ENCODE results near the gene COPS8. TPM values are rescaled to one million over a fixed set of nuclear protein-coding genes. Genes with fewer than 3 reads are reported as not detected.

Gene COPS8
- polyA plus RNA-seq, 4 donors: 18.9 to 40.9 (median 27.0) TPM

DNA sequence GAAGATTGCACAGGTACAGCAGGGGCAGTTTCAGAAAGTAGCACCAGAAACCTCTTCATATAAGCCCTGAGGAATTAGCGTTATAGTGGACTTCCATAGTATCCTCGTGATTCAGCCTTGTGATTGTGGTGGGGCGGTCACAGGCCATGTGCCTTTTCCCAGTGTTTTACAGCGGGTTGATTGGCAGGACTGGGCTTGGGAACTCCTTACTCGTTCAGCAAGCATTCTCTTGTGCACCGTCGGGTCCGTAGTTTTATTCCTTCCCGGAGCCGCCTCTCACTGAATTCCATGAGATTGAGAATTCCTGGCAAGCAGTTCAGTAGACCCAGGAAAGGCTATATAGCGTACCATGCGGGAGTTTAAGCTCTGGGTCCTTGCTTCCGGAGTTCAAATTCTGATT lies 5.2 kb downstream of the COPS8 start:
- no peaks in the 10 kb centered on the region for H3K9me3 ChIP-seq (ENCODE audit: control insufficient read depth in 2 of 2, insufficient read depth in 1 of 2, low read depth in 1 of 2, low read length in 1 of 2)
- H3K36me3 ChIP-seq (ENCODE audit: control insufficient read depth in 3 of 3, insufficient read depth in 2 of 3, low read depth in 1 of 3, low read length in 3 of 3): peaks cover 4 to 19% (median 8%) of the 10 kb centered on the region in 3 donors
- WGBS, 3 donors: 92 to 94% (median 93%) methylated on average over 13 of the region's 13 CpGs
- FAIRE-seq (no peak), DNase-seq (no peak)
- H3K4me3 ChIP-seq (ENCODE audit: low read depth in 1 of 3, low read length in 3 of 3): no peak overlapping the region
- H3K4me1 ChIP-seq (ENCODE audit: control insufficient read depth in 3 of 3, insufficient read depth in 2 of 3, low read depth in 1 of 3, low read length in 2 of 3): peaks cover 0 to 3% (median 3%) of the 10 kb centered on the region in 3 donors
- H3K27me3 ChIP-seq (ENCODE audit: control insufficient read depth in 3 of 3, insufficient read depth in 3 of 3, low read length in 3 of 3): no peaks in the 10 kb centered on the region
- H3K27ac ChIP-seq (ENCODE audit: low read depth in 1 of 3, low read length in 2 of 3): no peak overlapping the region

DNA sequence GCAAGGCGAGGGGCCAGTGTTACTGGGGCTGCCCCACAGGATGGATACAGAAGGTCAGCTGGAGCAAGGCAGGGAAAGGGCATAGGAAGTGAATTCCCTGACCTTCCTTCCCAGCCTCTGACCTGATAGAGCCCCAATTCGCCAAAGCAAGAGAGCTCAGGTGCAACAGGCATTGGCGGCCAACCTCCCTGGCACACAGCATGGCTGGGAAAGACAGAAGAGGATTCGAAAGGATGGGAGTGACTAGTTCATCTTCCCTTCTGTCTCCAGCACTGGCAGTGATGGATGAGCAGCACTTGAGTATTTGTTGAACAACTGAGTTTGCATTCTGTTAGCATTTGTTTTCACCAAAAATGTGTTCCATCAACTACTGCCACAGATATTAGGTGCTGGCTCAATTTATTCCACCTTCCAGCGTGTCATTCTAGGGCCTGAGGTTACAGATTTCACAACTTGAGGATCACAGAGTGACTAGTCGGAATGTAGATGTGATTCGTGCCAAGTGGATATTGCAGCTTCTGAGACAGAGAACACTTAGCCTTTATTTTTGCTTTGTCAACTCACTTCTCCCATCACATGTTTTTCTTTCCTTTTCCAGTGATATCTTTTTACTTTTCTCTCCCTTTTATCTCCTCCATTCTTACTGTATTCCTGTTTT lies 6.2 kb downstream of the COPS8 start:
- Histone ChIP-seq H3K4me1 (ENCODE audit: control insufficient read depth in 3 of 3, insufficient read depth in 2 of 3, low read depth in 1 of 3, low read length in 2 of 3) (peaks cover 0 to 3% (median 0%) of the 10 kb centered on the region in 3 donors), H3K27ac (ENCODE audit: low read depth in 1 of 3, low read length in 2 of 3) (peak overlapping the region in 1 of 3 donors; percentile 48), H3K9me3 (ENCODE audit: control insufficient read depth in 2 of 2, insufficient read depth in 1 of 2, low read depth in 1 of 2, low read length in 1 of 2) (no peaks in the 10 kb centered on the region), H3K27me3 (ENCODE audit: control insufficient read depth in 3 of 3, insufficient read depth in 3 of 3, low read length in 3 of 3) (no peaks in the 10 kb centered on the region), H3K36me3 (ENCODE audit: control insufficient read depth in 3 of 3, insufficient read depth in 2 of 3, low read depth in 1 of 3, low read length in 3 of 3) (peaks cover 4 to 24% (median 11%) of the 10 kb centered on the region in 3 donors), H3K4me3 (ENCODE audit: low read depth in 1 of 3, low read length in 3 of 3) (no peak overlapping the region)
- no peak for DNase-seq
- FAIRE-seq: no peak
- 88 to 90% (median 89%) methylated on average over 7 of the region's 7 CpGs for WGBS, 3 donors

DNA sequence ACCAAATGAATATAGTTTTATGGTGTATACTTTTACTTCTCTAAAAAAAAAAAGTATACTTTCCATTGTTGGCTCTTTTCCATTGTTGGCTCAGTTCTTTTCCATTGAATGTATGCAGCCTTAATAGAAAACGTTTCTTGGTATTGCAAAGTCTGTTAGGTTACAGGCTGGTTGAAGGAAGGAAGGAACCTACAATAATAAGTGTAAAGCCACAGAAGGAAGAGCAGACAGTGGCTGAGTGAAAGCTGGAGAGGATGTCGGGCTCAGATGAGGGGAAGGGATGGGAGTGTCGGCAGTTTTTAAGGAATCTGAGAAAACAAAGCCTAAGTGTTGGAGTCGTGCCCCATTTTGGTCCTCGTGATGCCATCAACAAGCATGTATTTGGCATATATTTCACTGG lies 6.8 kb downstream of the COPS8 start:
- H3K27ac ChIP-seq (ENCODE audit: low read depth in 1 of 3, low read length in 2 of 3): peak overlapping the region in 1 of 3 donors; percentile 15
- no peak for FAIRE-seq

DNA sequence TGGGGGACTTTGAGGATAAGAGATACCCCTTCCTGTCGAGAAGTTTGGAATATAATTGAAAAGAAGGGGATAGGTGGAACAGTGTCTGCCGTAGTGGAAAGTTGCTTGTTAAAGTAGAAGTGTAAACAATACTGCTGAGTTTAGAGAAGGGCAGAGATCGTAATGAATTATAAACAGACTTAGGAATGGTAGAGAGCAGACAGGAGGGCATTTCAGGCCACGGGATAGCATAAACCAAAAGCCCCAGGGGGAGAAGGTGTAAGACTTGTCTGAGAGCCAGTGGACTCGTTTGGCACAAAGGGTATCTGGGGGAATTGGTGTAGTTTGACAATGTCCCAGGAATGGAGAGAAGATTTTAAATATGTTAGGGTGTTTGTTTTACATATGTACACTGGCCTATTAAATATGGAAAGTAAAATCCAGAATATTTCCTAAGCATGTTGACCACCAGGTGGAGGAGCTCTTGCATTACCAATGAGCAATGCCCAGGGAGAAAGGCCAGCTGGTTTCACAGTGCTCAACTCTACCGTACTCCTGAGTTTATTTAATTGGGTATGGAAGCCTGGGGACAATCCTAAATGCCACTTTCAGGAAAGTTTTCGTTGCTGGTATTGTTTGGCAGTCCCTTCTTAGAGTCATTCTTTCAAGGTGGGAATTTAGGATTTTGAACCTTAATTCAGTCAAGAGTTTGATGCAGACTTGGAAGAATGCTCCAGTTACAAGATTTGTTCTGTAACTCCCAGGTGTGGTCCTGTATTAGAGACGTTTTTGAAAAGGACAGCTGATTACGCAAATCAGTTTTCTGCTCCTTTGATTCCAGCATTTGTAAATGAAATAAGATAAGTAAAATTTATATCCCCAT lies 7.5 kb downstream of the COPS8 start:
- peaks cover 0 to 3% (median 0%) of the 10 kb centered on the region in 3 donors for H3K4me1 ChIP-seq (ENCODE audit: control insufficient read depth in 3 of 3, insufficient read depth in 2 of 3, low read depth in 1 of 3, low read length in 2 of 3)
- FAIRE-seq (no peak), DNase-seq (peak in 1 of 2 donors; percentile 24)
- peak overlapping the region in 1 of 3 donors; percentile 15 for H3K27ac ChIP-seq (ENCODE audit: low read depth in 1 of 3, low read length in 2 of 3)
- no peaks in the 10 kb centered on the region for H3K27me3 ChIP-seq (ENCODE audit: control insufficient read depth in 3 of 3, insufficient read depth in 3 of 3, low read length in 3 of 3)
- H3K4me3 ChIP-seq (ENCODE audit: low read depth in 1 of 3, low read length in 3 of 3): no peak overlapping the region
- no peaks in the 10 kb centered on the region for H3K9me3 ChIP-seq (ENCODE audit: control insufficient read depth in 2 of 2, insufficient read depth in 1 of 2, low read depth in 1 of 2, low read length in 1 of 2)
- 62 to 73% (median 65%) methylated on average over 9 of the region's 9 CpGs for WGBS, 3 donors
- peaks cover 4 to 21% (median 13%) of the 10 kb centered on the region in 3 donors for H3K36me3 ChIP-seq (ENCODE audit: control insufficient read depth in 3 of 3, insufficient read depth in 2 of 3, low read depth in 1 of 3, low read length in 3 of 3)

More for the DNA sequence above, 6.8 kb downstream of the COPS8 start:
- WGBS, 3 donors: 64 to 87% (median 77%) methylated on average over 5 of the region's 5 CpGs
- Histone ChIP-seq H3K9me3 (ENCODE audit: control insufficient read depth in 2 of 2, insufficient read depth in 1 of 2, low read depth in 1 of 2, low read length in 1 of 2) (no peaks in the 10 kb centered on the region), H3K4me3 (ENCODE audit: low read depth in 1 of 3, low read length in 3 of 3) (no peak overlapping the region), H3K27me3 (ENCODE audit: control insufficient read depth in 3 of 3, insufficient read depth in 3 of 3, low read length in 3 of 3) (no peaks in the 10 kb centered on the region), H3K4me1 (ENCODE audit: control insufficient read depth in 3 of 3, insufficient read depth in 2 of 3, low read depth in 1 of 3, low read length in 2 of 3) (peaks cover 0 to 3% (median 0%) of the 10 kb centered on the region in 3 donors), H3K36me3 (ENCODE audit: control insufficient read depth in 3 of 3, insufficient read depth in 2 of 3, low read depth in 1 of 3, low read length in 3 of 3) (peaks cover 4 to 23% (median 11%) of the 10 kb centered on the region in 3 donors)
- no peak for DNase-seq

DNA sequence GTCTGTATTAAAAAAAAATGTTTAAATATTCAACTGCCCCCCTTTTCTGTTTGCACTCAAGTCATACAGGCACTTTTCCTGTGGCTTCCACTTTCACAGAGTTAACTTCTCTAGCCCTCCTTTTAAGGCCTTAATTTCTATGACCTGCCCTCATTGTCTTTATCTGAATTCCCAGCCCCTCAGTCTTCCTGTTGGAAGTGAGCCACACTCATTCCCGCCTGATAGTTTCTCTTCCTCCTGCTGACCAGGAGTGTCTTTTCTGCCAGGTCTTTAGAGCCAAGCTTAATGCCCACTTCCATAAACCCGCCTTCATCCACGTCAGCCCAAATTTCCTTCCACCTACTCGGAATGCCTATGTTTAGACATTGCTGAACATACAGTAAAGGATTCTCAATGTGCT lies 10.5 kb downstream of the COPS8 start:
- no peak for DNase-seq
- no peak for FAIRE-seq
- no peaks in the 10 kb centered on the region for H3K27me3 ChIP-seq (ENCODE audit: control insufficient read depth in 3 of 3, insufficient read depth in 3 of 3, low read length in 3 of 3)
- H3K4me1 ChIP-seq (ENCODE audit: control insufficient read depth in 3 of 3, insufficient read depth in 2 of 3, low read depth in 1 of 3, low read length in 2 of 3): peaks cover 0 to 3% (median 0%) of the 10 kb centered on the region in 3 donors
- H3K27ac ChIP-seq (ENCODE audit: low read depth in 1 of 3, low read length in 2 of 3): no peak overlapping the region
- peaks cover 8 to 18% (median 17%) of the 10 kb centered on the region in 3 donors for H3K36me3 ChIP-seq (ENCODE audit: control insufficient read depth in 3 of 3, insufficient read depth in 2 of 3, low read depth in 1 of 3, low read length in 3 of 3)
- no peak overlapping the region for H3K4me3 ChIP-seq (ENCODE audit: low read depth in 1 of 3, low read length in 3 of 3)
- H3K9me3 ChIP-seq (ENCODE audit: control insufficient read depth in 2 of 2, insufficient read depth in 1 of 2, low read depth in 1 of 2, low read length in 1 of 2): peaks cover 0 to 3% of the 10 kb centered on the region in 2 donors
- WGBS, 3 donors: 65 to 91% (median 89%) methylated on average over 4 of the region's 4 CpGs

DNA sequence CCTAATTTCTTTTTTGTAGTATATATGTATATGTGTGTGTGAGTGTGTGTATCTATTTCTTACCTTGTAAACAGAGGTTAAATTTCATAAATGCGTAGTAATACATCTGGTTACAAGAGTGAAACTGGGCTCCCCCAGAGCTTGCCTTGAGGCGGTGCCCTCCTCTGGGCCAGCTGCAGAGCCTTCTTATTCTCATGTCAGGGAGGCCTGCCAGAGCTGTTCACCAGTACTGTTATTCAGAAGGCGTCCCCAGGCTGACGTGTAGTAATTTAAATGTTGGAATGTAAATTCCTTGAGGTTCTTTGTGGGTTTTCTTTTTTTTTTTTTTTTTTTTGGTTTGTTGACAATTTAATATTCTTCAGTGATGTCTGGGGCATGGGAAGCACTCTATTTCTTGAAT lies 11.2 kb downstream of the COPS8 start:
- DNase-seq: no peak
- 90 to 98% (median 97%) methylated on average over 4 of the region's 4 CpGs for WGBS, 3 donors
- Histone ChIP-seq H3K4me3 (ENCODE audit: low read depth in 1 of 3, low read length in 3 of 3) (no peak overlapping the region), H3K27ac (ENCODE audit: low read depth in 1 of 3, low read length in 2 of 3) (no peak overlapping the region), H3K4me1 (ENCODE audit: control insufficient read depth in 3 of 3, insufficient read depth in 2 of 3, low read depth in 1 of 3, low read length in 2 of 3) (peaks cover 0 to 3% (median 0%) of the 10 kb centered on the region in 3 donors), H3K36me3 (ENCODE audit: control insufficient read depth in 3 of 3, insufficient read depth in 2 of 3, low read depth in 1 of 3, low read length in 3 of 3) (peaks cover 13 to 17% (median 14%) of the 10 kb centered on the region in 3 donors), H3K9me3 (ENCODE audit: control insufficient read depth in 2 of 2, insufficient read depth in 1 of 2, low read depth in 1 of 2, low read length in 1 of 2) (peaks cover 0 to 5% of the 10 kb centered on the region in 2 donors), H3K27me3 (ENCODE audit: control insufficient read depth in 3 of 3, insufficient read depth in 3 of 3, low read length in 3 of 3) (no peaks in the 10 kb centered on the region)
- no peak for FAIRE-seq

DNA sequence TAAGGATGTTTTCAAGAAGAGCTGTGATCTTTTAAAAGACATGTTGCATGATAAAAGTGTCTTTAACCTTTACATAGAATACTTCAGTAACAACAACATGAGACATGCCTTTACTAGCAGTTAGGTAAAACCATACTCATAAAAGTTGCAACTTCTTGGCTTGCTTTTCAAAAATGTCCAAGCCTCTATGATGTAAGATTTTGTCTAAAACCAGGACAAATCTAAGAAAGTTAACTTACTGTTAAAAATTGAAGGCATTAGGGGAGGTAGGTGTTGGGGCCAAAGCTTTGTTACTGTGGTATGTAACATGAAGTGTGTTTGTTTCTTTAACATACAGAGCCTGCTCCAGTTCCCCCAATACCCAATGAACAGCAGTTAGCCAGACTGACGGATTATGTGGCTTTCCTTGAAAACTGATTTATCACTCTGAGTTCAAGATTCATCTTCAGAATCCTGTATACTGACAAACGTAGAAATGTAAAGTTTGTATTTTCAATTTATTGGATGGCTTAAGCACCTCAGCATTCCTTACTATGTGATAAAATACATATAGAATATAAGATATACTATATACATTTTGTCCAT lies 11.7 kb downstream of the COPS8 start:
- Histone ChIP-seq H3K27ac (ENCODE audit: low read depth in 1 of 3, low read length in 2 of 3) (peak overlapping the region in 1 of 3 donors; percentile 54), H3K4me1 (ENCODE audit: control insufficient read depth in 3 of 3, insufficient read depth in 2 of 3, low read depth in 1 of 3, low read length in 2 of 3) (peaks cover 0 to 3% (median 0%) of the 10 kb centered on the region in 3 donors), H3K27me3 (ENCODE audit: control insufficient read depth in 3 of 3, insufficient read depth in 3 of 3, low read length in 3 of 3) (no peaks in the 10 kb centered on the region), H3K4me3 (ENCODE audit: low read depth in 1 of 3, low read length in 3 of 3) (no peak overlapping the region), H3K9me3 (ENCODE audit: control insufficient read depth in 2 of 2, insufficient read depth in 1 of 2, low read depth in 1 of 2, low read length in 1 of 2) (peaks cover 0 to 5% of the 10 kb centered on the region in 2 donors), H3K36me3 (ENCODE audit: control insufficient read depth in 3 of 3, insufficient read depth in 2 of 3, low read depth in 1 of 3, low read length in 3 of 3) (peaks cover 13 to 18% (median 14%) of the 10 kb centered on the region in 3 donors)
- 93 to 100% (median 95%) methylated on average over 2 of the region's 2 CpGs for WGBS, 3 donors
- FAIRE-seq: no peak
- no peak for DNase-seq
